ENCODE results near the gene DLGAP4.

- no peak for TF ChIP-seq POLR2A (IDR thresholded peaks at IDR 0.05)
- TF ChIP-seq, protein P1, sequence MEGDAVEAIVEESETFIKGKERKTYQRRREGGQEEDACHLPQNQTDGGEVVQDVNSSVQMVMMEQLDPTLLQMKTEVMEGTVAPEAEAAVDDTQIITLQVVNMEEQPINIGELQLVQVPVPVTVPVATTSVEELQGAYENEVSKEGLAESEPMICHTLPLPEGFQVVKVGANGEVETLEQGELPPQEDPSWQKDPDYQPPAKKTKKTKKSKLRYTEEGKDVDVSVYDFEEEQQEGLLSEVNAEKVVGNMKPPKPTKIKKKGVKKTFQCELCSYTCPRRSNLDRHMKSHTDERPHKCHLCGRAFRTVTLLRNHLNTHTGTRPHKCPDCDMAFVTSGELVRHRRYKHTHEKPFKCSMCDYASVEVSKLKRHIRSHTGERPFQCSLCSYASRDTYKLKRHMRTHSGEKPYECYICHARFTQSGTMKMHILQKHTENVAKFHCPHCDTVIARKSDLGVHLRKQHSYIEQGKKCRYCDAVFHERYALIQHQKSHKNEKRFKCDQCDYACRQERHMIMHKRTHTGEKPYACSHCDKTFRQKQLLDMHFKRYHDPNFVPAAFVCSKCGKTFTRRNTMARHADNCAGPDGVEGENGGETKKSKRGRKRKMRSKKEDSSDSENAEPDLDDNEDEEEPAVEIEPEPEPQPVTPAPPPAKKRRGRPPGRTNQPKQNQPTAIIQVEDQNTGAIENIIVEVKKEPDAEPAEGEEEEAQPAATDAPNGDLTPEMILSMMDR (IDR thresholded peaks at IDR 0.05), result no peak
Measured at GRCh38 chr20:36313476-36313875, 7.3 kb downstream of the DLGAP4 start.
